ENCODE results near the gene TMEM127.

DNA sequence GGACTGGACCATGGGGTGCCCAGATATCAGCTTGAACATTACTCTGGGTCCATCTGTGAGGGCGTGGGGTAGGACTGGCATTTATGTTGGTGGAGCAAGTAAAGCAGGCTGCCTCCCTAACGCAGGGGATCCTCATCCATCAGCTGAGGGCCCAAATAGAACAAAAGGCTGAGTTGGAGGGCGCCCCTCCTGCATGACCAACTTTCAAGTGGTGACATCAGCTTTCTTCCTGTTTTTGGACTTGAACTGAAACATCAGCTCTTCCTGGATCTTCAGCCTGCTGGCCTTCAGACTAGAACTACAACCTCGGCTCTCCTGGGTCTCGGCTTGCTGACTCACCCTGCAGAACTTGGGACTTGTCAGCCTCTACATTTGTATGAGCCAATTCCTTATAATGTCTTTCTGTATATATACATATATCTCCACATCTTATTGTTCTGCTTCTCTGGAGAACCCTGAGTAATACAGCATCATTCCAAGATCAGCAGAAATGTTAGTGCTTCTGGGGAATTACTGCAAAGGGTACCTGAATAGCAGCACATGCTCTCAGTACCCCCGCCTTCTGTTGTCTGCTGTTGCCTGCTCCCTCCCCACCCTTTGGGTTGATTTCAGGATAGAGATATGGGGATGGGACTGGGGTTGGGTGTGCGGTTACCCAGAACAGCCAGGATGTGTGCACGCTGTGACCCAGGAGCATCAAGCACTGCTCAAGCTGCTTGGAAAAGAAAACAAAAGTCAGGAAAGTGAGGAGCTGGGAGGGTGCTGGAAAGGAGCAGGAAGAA, 20.0 kb downstream of the TMEM127 start:
- TF ChIP-seq POLR2A (IDR thresholded peaks at IDR 0.05; ENCODE audit: borderline replicate concordance, extremely low read depth, insufficient read depth, insufficient read length) (no peak), CTCF (IDR thresholded peaks at IDR 0.05 in 2 of 3, conservative IDR thresholded peaks at IDR 0.05 in 1 of 3; ENCODE audit: borderline replicate concordance in 1 of 3, insufficient read depth in 1 of 3, low read depth in 2 of 3, low read length in 2 of 3) (no peak), ZFX (IDR thresholded peaks at IDR 0.05) (no peak), SRF (IDR thresholded peaks at IDR 0.05; ENCODE audit: low read depth) (no peak), EZH2 (IDR thresholded peaks at IDR 0.05) (no peak), CEBPB (IDR thresholded peaks at IDR 0.05; ENCODE audit: low read depth) (no peak)

All from HCT116 (cell line).